HepG2 (cell line): ENCODE data around the gene VGLL4. TPM values are rescaled to one million over a fixed set of nuclear protein-coding genes. Genes with fewer than 3 reads are reported as not detected.

Experiments used
- ATAC-seq: fragments of 200-7000 bp; cut with Tn5 transposase; 3 replicates; pipeline ENCODE4 v1.9.1; 2020; ENCODE audit warnings: mild to moderate bottlenecking, moderate library complexity
- BruUV-seq: library from RNA; stranded (reverse); fragments of 400-500 nt; replicated peaks from 2 replicates; lab custom pipeline; 2021; lab: Mats Ljungman, UMichigan
- CTCF ChIA-PET: fragments of 300-600 bp; formaldehyde crosslinking; extraction: SDS; loops from one replicate; lab custom pipeline; 2021; ENCODE audit warnings: low total read pairs, inconsistent platforms, low intra/inter-chr PET ratio; lab: Yijun Ruan, JAX
- POLR2A ChIA-PET: fragments of 350-600 bp; sonication (Branson Sonifier 250); formaldehyde crosslinking; loops from one replicate; lab custom pipeline; 2020; ENCODE audit warnings: antibody characterized with exemption, inconsistent platforms; lab: Yijun Ruan, JAX
- DNase-seq: peaks from one replicate; pipeline ENCODE4 v3.0.0-alpha.2; 2015; ENCODE audit warnings: low spot score
- FAIRE-seq: peaks from 3 replicates; lab custom pipeline; 2011; peaks lifted over from hg19 to GRCh38; lab: Jason Lieb, UNC
- H2AFZ ChIP-seq: one replicate; pipeline ENCODE4 v1.6.1; 2011; ENCODE audit warnings: low read length, inconsistent platforms
- H3K27ac ChIP-seq: fragments of 300-600 bp; 3 replicates; pipeline ENCODE4 v1.8.0; 2011; ENCODE audit warnings: mixed run types, mild to moderate bottlenecking, mixed read lengths, low read length, inconsistent platforms; ENCODE audit not compliant: insufficient read depth; ENCODE audit errors: extremely low read length
- H3K27me3 ChIP-seq, 2 experiments: fragments of 200-600 bp in 1 of 2; 2 replicates in 1 of 2; 3 replicates in 1 of 2; pipeline versions ENCODE4 v1.6.0 to v1.8.0; 2011; ENCODE audit warnings: low read length in 2 of 2, mild to moderate bottlenecking in 2 of 2, moderate library complexity in 2 of 2, inconsistent platforms in 1 of 2; ENCODE audit not compliant: insufficient read depth in 2 of 2, control insufficient read depth in 1 of 2
- H3K36me3 ChIP-seq, 2 experiments: fragments of 200-600 bp in 1 of 2; replicated peaks in 1 of 2; 2 replicates in 1 of 2; 3 replicates in 1 of 2; pipeline versions ENCODE4 v1.5.1 to v1.8.0; 2011; ENCODE audit warnings: low read length in 2 of 2, inconsistent platforms in 1 of 2; ENCODE audit not compliant: insufficient read depth in 2 of 2, control insufficient read depth in 1 of 2
- H3K4me1 ChIP-seq: 2 replicates; pipeline ENCODE4 v1.5.1; 2012; ENCODE audit warnings: low read length, inconsistent platforms; ENCODE audit not compliant: insufficient read depth
- H3K4me2 ChIP-seq: 2 replicates; pipeline ENCODE4 v1.6.0; 2011; ENCODE audit warnings: low read depth, low read length, inconsistent platforms
- H3K4me3 ChIP-seq, 3 experiments: fragments of 200-600 bp in 1 of 3; sonication (generic), shearing (Covaris generic) in 1 of 3; replicated peaks in 1 of 3; 2 replicates each; pipeline ENCODE4 v1.5.1; 2011 to 2016; ENCODE audit warnings: low read length in 3 of 3, inconsistent platforms in 2 of 3, low read depth in 2 of 3, mild to moderate bottlenecking in 2 of 3, control low read depth in 1 of 3, mixed read lengths in 1 of 3; ENCODE audit not compliant: insufficient read depth in 1 of 3
- H3K79me2 ChIP-seq: one replicate; pipeline ENCODE4 v1.6.1; 2011; ENCODE audit warnings: low read length, inconsistent platforms; ENCODE audit not compliant: insufficient read depth
- H3K9ac ChIP-seq: 2 replicates; pipeline ENCODE4 v1.6.0; 2011; ENCODE audit warnings: mild to moderate bottlenecking, low read depth, low read length, inconsistent platforms; ENCODE audit not compliant: insufficient read depth
- H3K9me3 ChIP-seq: 2 replicates; pipeline ENCODE4 v1.5.1; 2012; ENCODE audit warnings: mild to moderate bottlenecking, low read length
- H4K20me1 ChIP-seq: 2 replicates; pipeline ENCODE4 v1.6.0; 2011; ENCODE audit warnings: inconsistent platforms, mild to moderate bottlenecking, low read length, moderate library complexity; ENCODE audit not compliant: insufficient read depth
- AKAP8 ChIP-seq: sonication (generic); formaldehyde crosslinking; IDR thresholded peaks from 2 replicates; pipeline ENCODE4 v1.5.1; 2020; ENCODE audit warnings: mild to moderate bottlenecking, missing genetic modification reagents
- ATF7-NPFF ChIP-seq: sonication (generic); formaldehyde crosslinking; IDR thresholded peaks from 2 replicates; pipeline ENCODE4 v1.8.1; 2023; ENCODE audit warnings: mild to moderate bottlenecking, low read depth, missing genetic modification reagents, moderate library complexity
- CTCF ChIP-seq: sonication (generic); formaldehyde crosslinking; IDR thresholded peaks from 2 replicates; pipeline ENCODE4 v1.5.0; 2020; ENCODE audit warnings: mild to moderate bottlenecking, missing genetic modification reagents, moderate library complexity
- HHEX ChIP-seq: IDR thresholded peaks from 2 replicates; pipeline ENCODE4 v1.6.1; 2016; ENCODE audit warnings: control low read depth
- HOXA9 ChIP-seq: sonication (generic); formaldehyde crosslinking; IDR thresholded peaks from 2 replicates; pipeline ENCODE4 v1.8.1; 2022; ENCODE audit warnings: missing genetic modification reagents, mild to moderate bottlenecking, moderate library complexity, borderline replicate concordance
- MAX ChIP-seq: IDR thresholded peaks from 2 replicates; pipeline ENCODE4 v1.6.1; 2012; ENCODE audit warnings: inconsistent platforms
- POGZ ChIP-seq: sonication (generic); formaldehyde crosslinking; IDR thresholded peaks from 2 replicates; pipeline ENCODE4 v1.4.0; 2020; ENCODE audit warnings: mild to moderate bottlenecking, missing genetic modification reagents
- PRPF4 ChIP-seq: fragments of 200-400 bp; formaldehyde crosslinking; IDR thresholded peaks from 2 replicates; pipeline ENCODE4 v1.6.1; 2016; ENCODE audit warnings: low read length, low read depth; ENCODE audit not compliant: poor library complexity, severe bottlenecking
- RXRB ChIP-seq: IDR thresholded peaks from 2 replicates; pipeline ENCODE4 v1.6.1; 2016; ENCODE audit warnings: borderline replicate concordance, missing genetic modification reagents, missing compliant biosample characterization
- SNAPC2 ChIP-seq: sonication (generic); formaldehyde crosslinking; IDR thresholded peaks from 2 replicates; pipeline ENCODE4 v1.8.1; 2022; ENCODE audit warnings: mild to moderate bottlenecking, missing genetic modification reagents
- SRSF1 ChIP-seq: fragments of 200-400 bp; formaldehyde crosslinking; optimal IDR thresholded peaks from 2 replicates; pipeline ENCODE3; 2017; ENCODE audit warnings: mild to moderate bottlenecking, low read depth, low read length, moderate library complexity
- U2AF2 ChIP-seq: fragments of 200-400 bp; formaldehyde crosslinking; IDR thresholded peaks from 2 replicates; pipeline ENCODE4 v1.6.1; 2017; ENCODE audit warnings: low read depth, mild to moderate bottlenecking, low read length
- ZBTB38 ChIP-seq: sonication (generic); formaldehyde crosslinking; IDR thresholded peaks from 2 replicates; pipeline ENCODE4 v1.5.1; 2020; ENCODE audit warnings: mild to moderate bottlenecking, missing genetic modification reagents
- ZNF101 ChIP-seq: sonication (generic); formaldehyde crosslinking; IDR thresholded peaks from 2 replicates; pipeline ENCODE4 v1.4.0; 2020; ENCODE audit warnings: mild to moderate bottlenecking, low read depth, missing genetic modification reagents, borderline replicate concordance
- ZNF20 ChIP-seq: sonication (generic); formaldehyde crosslinking; IDR thresholded peaks from 2 replicates; pipeline ENCODE4 v1.4.0; 2020; ENCODE audit warnings: mild to moderate bottlenecking, moderate library complexity, missing genetic modification reagents
- ZNF484 ChIP-seq: sonication (generic); formaldehyde crosslinking; IDR thresholded peaks from 2 replicates; pipeline ENCODE4 v1.5.1; 2020; ENCODE audit warnings: mild to moderate bottlenecking, low read depth, missing genetic modification reagents, borderline replicate concordance
- ZNF777 ChIP-seq: sonication (generic); formaldehyde crosslinking; IDR thresholded peaks from 2 replicates; pipeline ENCODE4 v1.4.0; 2020; ENCODE audit warnings: missing genetic modification reagents
- WGBS: methylation state at CpG from one replicate; pipeline ENCODE4 v1.1.6; 2017; ENCODE audit warnings: low lambda C conversion rate; 5-methylcytosine and 5-hydroxymethylcytosine counted together
- in situ Hi-C: cut with HindIII; loops from 2 replicates; pipeline ENCODE4 v1.10.0; 2017; ENCODE audit warnings: low pct_unique_long_range_greater_than_20kb; ENCODE audit not compliant: extremely low pct_ligation_motif_present
- intact Hi-C: fragments of 100-400 bp; cut with micrococcal nuclease; formaldehyde crosslinking; loops from one replicate; pipeline ENCODE4 v1.10.0; 2022; ENCODE audit not compliant: unreplicated experiment
- polyA plus RNA-seq, 8 experiments: library from polyadenylated mRNA; depleted of rRNA in 3 of 8; stranded (reverse) in 7 of 8; unstranded in 1 of 8; fragments of >200 nt; fragmentation: Illumina TruSeq in 4 of 8; extraction: Trizol in 4 of 8; gene quantifications; 2 replicates each; pipeline versions ENCODE4 v1.2.1 to v1.2.3, GENCODE V29; 2011 to 2016; ENCODE audit warnings: low read depth in 4 of 8, missing spikeins in 1 of 8, mixed read lengths in 1 of 8; ENCODE audit not compliant: insufficient read depth in 1 of 8
- total RNA-seq, 5 experiments: library from RNA; depleted of rRNA; stranded (reverse); fragments of >200 nt; fragmentation: Illumina TruSeq; extraction: Trizol; gene quantifications; 2 replicates each; pipeline ENCODE4 v1.2.3, GENCODE V29; 2016; ENCODE audit warnings: low read depth in 1 of 5

Gene VGLL4
- total and polyA plus RNA-seq, 2 of the 13 experiments (the other 11 are each of a cell fraction or from before 2014, with no cell fraction given), result 23.2 to 39.0 TPM

- no peak for TF ChIP-seq U2AF2
- no peak for TF ChIP-seq ATF7-NPFF (CRISPR knock-in tag)
- TF ChIP-seq RXRB (CRISPR knock-in tag), result no peak
- TF ChIP-seq ZNF777 (CRISPR knock-in tag), result no peak
- TF ChIP-seq MAX, result no peak
- no peak for TF ChIP-seq ZNF484 (CRISPR knock-in tag)
- TF ChIP-seq HOXA9, result no peak
- TF ChIP-seq POGZ (CRISPR knock-in tag), result no peak
- no peak for TF ChIP-seq SNAPC2
- no peak for TF ChIP-seq ZNF101
- no peak for TF ChIP-seq PRPF4
- no peak for TF ChIP-seq HHEX
- TF ChIP-seq SRSF1, result no peak
- no peak for TF ChIP-seq ZBTB38
- no peak for TF ChIP-seq CTCF (CRISPR knock-in tag)
- no peak for TF ChIP-seq AKAP8 (CRISPR knock-in tag)
- no peak for TF ChIP-seq ZNF20
- Histone ChIP-seq H3K4me1 (peaks cover 91% of the 10 kb centered on the region), H3K36me3 (no peaks in the 10 kb centered on the region; a peak in 1 of 5 replicates), H3K4me3 (no peak overlapping the region), H2AFZ (no peak overlapping the region), H4K20me1 (peaks cover 28% of the 10 kb centered on the region), H3K4me2 (peak overlapping the region; percentile 65), H3K9me3 (no peaks in the 10 kb centered on the region), H3K9ac (peak overlapping the region; percentile 36; the same call in 1 of the 2 replicates), H3K79me2 (peaks cover 98% of the 10 kb centered on the region), H3K27ac (peak overlapping the region; percentile 66), H3K27me3 (no peaks in the 10 kb centered on the region)
- CTCF ChIA-PET, result no interaction called here
- in situ Hi-C loops (no loop called here), intact Hi-C loops (no loop called here)
- whole genome bisulfite sequencing, result 90% methylated on average over 8 of the region's 8 CpGs
- POLR2A ChIA-PET, result interaction anchor here (1.0 kb wide), 1 partner anchor 24 kb away, joined by 4 read pairs; no protein-coding TSS in a partner anchor
- DNase-seq, result no peak
- BruUV-seq, result no TSS peak
- no peak for ATAC-seq
- no peak for FAIRE-seq
Measured at GRCh38 chr3:11624161-11624560, 19.6 kb downstream of the VGLL4 start.
